Measurements from ENCODE around the gene ITM2B. TPM values are rescaled to one million over a fixed set of nuclear protein-coding genes. Genes with fewer than 3 reads are reported as not detected.

The ITM2B gene
- total and polyA plus RNA-seq, 4 donors, result 371 to 853 (median 469) TPM

GRCh38 chr13:48220592-48220980 lies 12.4 kb upstream of the ITM2B start:
- DNase-seq (no peak), ATAC-seq (ENCODE audit: insufficient read depth, low FRiP score) (no peak)
- Histone ChIP-seq H3K4me3 (no peak overlapping the region), H3K9me3 (ENCODE audit: control insufficient read depth in 4 of 4, insufficient read depth in 3 of 4, low read length in 3 of 4) (no peaks in the 10 kb centered on the region), H3K4me1 (ENCODE audit: control insufficient read depth in 5 of 5, insufficient read depth in 5 of 5, low read length in 5 of 5) (peaks cover 0 to 9% (median 3%) of the 10 kb centered on the region in 5 donors), H3K9ac (ENCODE audit: insufficient read depth in 1 of 2, low read length in 2 of 2) (no peak overlapping the region), H3K27me3 (ENCODE audit: control insufficient read depth in 3 of 3, insufficient read depth in 3 of 3, low read length in 2 of 3) (no peaks in the 10 kb centered on the region), H3K27ac (ENCODE audit: low read depth in 1 of 2, low read length in 1 of 2) (peak overlapping the region in 1 of 2 donors; percentile 10), H3K36me3 (ENCODE audit: control insufficient read depth in 4 of 4, insufficient read depth in 4 of 4, low read length in 4 of 4) (no peaks in the 10 kb centered on the region)
- WGBS, 2 donors, result 58 to 78% methylated on average over 2 of the region's 2 CpGs
- TF ChIP-seq, protein P1, sequence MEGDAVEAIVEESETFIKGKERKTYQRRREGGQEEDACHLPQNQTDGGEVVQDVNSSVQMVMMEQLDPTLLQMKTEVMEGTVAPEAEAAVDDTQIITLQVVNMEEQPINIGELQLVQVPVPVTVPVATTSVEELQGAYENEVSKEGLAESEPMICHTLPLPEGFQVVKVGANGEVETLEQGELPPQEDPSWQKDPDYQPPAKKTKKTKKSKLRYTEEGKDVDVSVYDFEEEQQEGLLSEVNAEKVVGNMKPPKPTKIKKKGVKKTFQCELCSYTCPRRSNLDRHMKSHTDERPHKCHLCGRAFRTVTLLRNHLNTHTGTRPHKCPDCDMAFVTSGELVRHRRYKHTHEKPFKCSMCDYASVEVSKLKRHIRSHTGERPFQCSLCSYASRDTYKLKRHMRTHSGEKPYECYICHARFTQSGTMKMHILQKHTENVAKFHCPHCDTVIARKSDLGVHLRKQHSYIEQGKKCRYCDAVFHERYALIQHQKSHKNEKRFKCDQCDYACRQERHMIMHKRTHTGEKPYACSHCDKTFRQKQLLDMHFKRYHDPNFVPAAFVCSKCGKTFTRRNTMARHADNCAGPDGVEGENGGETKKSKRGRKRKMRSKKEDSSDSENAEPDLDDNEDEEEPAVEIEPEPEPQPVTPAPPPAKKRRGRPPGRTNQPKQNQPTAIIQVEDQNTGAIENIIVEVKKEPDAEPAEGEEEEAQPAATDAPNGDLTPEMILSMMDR (IDR thresholded peaks at IDR 0.05; ENCODE audit: control extremely low read depth, extremely low read depth), result no peak

GRCh38 chr13:48220981-48221685 lies 11.9 kb upstream of the ITM2B start:
- TF ChIP-seq, protein P1 (IDR thresholded peaks at IDR 0.05; ENCODE audit: control extremely low read depth, extremely low read depth), result no peak
- H3K9ac ChIP-seq (ENCODE audit: insufficient read depth in 1 of 2, low read length in 2 of 2), result no peak overlapping the region

GRCh38 chr13:48221686-48222187 lies 11.3 kb upstream of the ITM2B start:
- ATAC-seq (ENCODE audit: insufficient read depth, low FRiP score) (peak; percentile 31), DNase-seq (no peak)
- Histone ChIP-seq H3K36me3 (ENCODE audit: control insufficient read depth in 4 of 4, insufficient read depth in 4 of 4, low read length in 4 of 4) (no peaks in the 10 kb centered on the region), H3K27me3 (ENCODE audit: control insufficient read depth in 3 of 3, insufficient read depth in 3 of 3, low read length in 2 of 3) (no peaks in the 10 kb centered on the region), H3K4me3 (no peak overlapping the region), H3K4me1 (ENCODE audit: control insufficient read depth in 5 of 5, insufficient read depth in 5 of 5, low read length in 5 of 5) (peaks cover 0 to 9% (median 3%) of the 10 kb centered on the region in 5 donors), H3K9ac (ENCODE audit: insufficient read depth in 1 of 2, low read length in 2 of 2) (no peak overlapping the region), H3K9me3 (ENCODE audit: control insufficient read depth in 4 of 4, insufficient read depth in 3 of 4, low read length in 3 of 4) (no peaks in the 10 kb centered on the region), H3K27ac (ENCODE audit: low read depth in 1 of 2, low read length in 1 of 2) (peak overlapping the region; percentile 80 to 82)
- TF ChIP-seq, protein P1 (IDR thresholded peaks at IDR 0.05; ENCODE audit: control extremely low read depth, extremely low read depth), result no peak
- WGBS, 2 donors, result 42 to 48% methylated on average over 4 of the region's 4 CpGs

More at GRCh38 chr13:48220981-48221685, 11.9 kb upstream of the ITM2B start:
- Histone ChIP-seq H3K27ac (ENCODE audit: low read depth in 1 of 2, low read length in 1 of 2) (peak overlapping the region; percentile 80 to 82), H3K4me3 (no peak overlapping the region), H3K36me3 (ENCODE audit: control insufficient read depth in 4 of 4, insufficient read depth in 4 of 4, low read length in 4 of 4) (no peaks in the 10 kb centered on the region), H3K27me3 (ENCODE audit: control insufficient read depth in 3 of 3, insufficient read depth in 3 of 3, low read length in 2 of 3) (no peaks in the 10 kb centered on the region), H3K9me3 (ENCODE audit: control insufficient read depth in 4 of 4, insufficient read depth in 3 of 4, low read length in 3 of 4) (no peaks in the 10 kb centered on the region), H3K4me1 (ENCODE audit: control insufficient read depth in 5 of 5, insufficient read depth in 5 of 5, low read length in 5 of 5) (peaks cover 0 to 9% (median 3%) of the 10 kb centered on the region in 5 donors)
- no peak for DNase-seq
- no peak for ATAC-seq (ENCODE audit: insufficient read depth, low FRiP score)
- 18 to 33% methylated on average over 8 of the region's 8 CpGs for WGBS, 2 donors
